Activated CD4-positive, CD25-positive, alpha-beta regulatory T cell (primary cell): ENCODE measurements around the gene TBK1.
A peak's percentile ranks its signal among the peaks of the same experiment; 100 is the strongest.

ENCODE experiments used
- DNase-seq, 4 experiments: peaks; one replicate each; lab custom pipeline; 2025; lab: John Stamatoyannopoulos, UW

TBK1 gene

GRCh38 chr12:64451687-64452558 is at the start of gene TBK1:
TBK1 (plus strand) TSS chr12:64452120; CDS start chr12:64455871, 3,751 bp downstream.
- peak; percentile 26 to 60 (median 47) for DNase-seq

- DNase-seq = no peak
These were observed 49.7 kb upstream of the TBK1 start for GRCh38 chr12:64402181-64402580.

- peak; percentile 74 to 90 (median 86) for DNase-seq
These were observed 48.0 kb upstream of the TBK1 start, which contains the start of gene XPOT for GRCh38 chr12:64403707-64404469. XPOT (plus strand) TSS chr12:64404392; CDS start chr12:64410036, 5,644 bp downstream.

- peak; percentile 21 to 45 (median 27) for DNase-seq
These were observed 47.3 kb upstream of the TBK1 start for GRCh38 chr12:64404470-64405256.

- DNase-seq = no peak
These were observed 44.3 kb upstream of the TBK1 start for GRCh38 chr12:64407342-64408223.

- no peak for DNase-seq
These were observed 40.5 kb upstream of the TBK1 start for GRCh38 chr12:64411427-64411826.

- no peak for DNase-seq
These were observed 39.5 kb upstream of the TBK1 start for GRCh38 chr12:64412459-64412858.

GRCh38 chr12:64413884-64414283 is 38.0 kb upstream of the TBK1 start:
- DNase-seq = no peak

- no peak for DNase-seq
These were observed 33.7 kb upstream of the TBK1 start for GRCh38 chr12:64418209-64418608.

GRCh38 chr12:64419696-64420095 is 32.2 kb upstream of the TBK1 start:
- DNase-seq = no peak

- DNase-seq = no peak
These were observed 23.9 kb upstream of the TBK1 start for GRCh38 chr12:64427988-64428387.

- DNase-seq = no peak
These were observed 23.0 kb upstream of the TBK1 start for GRCh38 chr12:64428956-64429355.

- DNase-seq = no peak
These were observed 21.0 kb upstream of the TBK1 start for GRCh38 chr12:64430886-64431285.

GRCh38 chr12:64431791-64432190 is 20.1 kb upstream of the TBK1 start:
- DNase-seq = no peak

GRCh38 chr12:64433915-64434314 is 18.0 kb upstream of the TBK1 start:
- no peak for DNase-seq

- no peak for DNase-seq
These were observed 11.8 kb upstream of the TBK1 start for GRCh38 chr12:64440100-64440499.

GRCh38 chr12:64445490-64445889 is 6.4 kb upstream of the TBK1 start:
- no peak for DNase-seq

GRCh38 chr12:64446295-64446694 is 5.6 kb upstream of the TBK1 start:
- no peak for DNase-seq

GRCh38 chr12:64450057-64450640 is 1.8 kb upstream of the TBK1 start:
- DNase-seq = no peak

GRCh38 chr12:64450711-64451486 is 1.0 kb upstream of the TBK1 start:
- DNase-seq = no peak
